HPDE6-E6E7 (cell line): ENCODE data around the gene TSPAN31.

Experiments used
- DNase-seq: peaks from one replicate; pipeline ENCODE4 v3.0.0; 2011; ENCODE audit warnings: missing footprints; ENCODE audit errors: extremely low spot score

TSPAN31 gene

DNA sequence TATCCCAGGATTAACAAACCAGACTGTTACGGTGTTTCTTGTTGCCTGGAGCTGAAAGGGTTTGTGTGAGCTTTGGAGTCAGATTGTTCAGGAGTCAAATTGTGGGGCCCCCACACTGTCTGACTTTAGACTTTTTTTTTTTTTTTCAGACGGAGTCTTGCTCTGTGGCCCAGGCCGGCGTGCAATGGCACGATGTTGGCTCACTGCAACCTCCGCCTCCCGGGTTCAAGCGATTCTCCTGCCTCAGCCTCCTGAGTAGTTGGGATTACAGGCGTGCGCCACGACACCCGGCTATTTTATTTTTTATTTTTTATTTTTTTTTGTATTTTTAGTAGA is 38.6 kb downstream of the TSPAN31 start:
- DNase-seq = no peak

DNA sequence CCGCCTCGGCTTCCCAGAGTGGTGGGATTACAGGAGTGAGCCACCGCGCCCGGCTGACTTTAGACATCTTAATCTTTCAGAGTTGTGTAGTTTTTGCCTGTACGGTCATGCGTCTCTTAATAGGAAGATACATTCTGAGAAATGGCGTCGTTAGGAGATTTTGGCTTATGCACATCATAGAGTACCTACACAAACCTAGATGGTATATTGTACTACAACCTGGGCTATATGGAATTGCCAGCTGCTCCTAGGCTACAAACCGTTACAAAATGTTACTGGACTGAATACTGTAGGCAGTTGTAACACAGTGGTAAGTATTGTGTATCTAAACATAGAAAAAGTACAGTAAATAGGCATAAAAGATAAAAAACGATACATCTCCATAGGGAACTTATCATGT is 39.0 kb downstream of the TSPAN31 start:
- no peak for DNase-seq

DNA sequence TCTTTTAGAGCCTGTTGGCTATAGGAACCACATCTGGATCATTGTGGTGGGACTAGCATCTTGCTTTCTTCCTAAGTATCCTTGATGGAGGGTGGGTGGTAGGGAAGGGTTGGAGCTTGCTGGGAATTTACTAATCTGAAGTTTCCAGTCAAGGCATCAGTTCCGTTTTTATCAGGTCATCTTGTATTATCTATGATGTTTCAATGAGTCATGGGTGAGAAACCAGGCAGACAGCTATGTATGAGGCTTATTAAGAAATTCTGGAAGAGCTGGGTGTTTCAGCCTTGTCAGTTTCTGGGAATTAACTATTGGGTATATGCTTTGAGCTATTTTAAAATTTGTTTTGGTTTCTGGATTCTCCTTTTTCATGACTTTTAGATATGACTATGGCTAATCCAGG is 49.1 kb downstream of the TSPAN31 start:
- peak; percentile 60 for DNase-seq

DNA sequence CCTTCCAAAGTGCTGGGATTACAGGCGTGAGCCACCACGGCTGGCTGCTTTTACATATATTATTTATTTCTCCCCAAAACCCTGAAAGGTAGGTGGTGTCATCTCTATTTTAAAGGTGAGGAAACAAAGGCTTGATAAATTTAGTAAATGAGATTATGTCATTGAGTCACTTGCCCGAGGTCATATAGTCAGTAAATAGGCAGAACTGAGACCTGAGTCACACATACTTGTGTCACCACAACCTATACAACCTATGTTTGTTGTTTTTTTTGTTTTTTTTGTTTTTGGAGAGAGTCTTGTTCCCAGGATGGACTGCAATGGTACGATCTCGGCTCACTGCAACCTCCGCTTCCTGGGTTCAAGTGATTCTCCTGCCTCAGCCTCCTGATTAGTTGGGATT is 50.5 kb downstream of the TSPAN31 start:
- peak; percentile 64 for DNase-seq

DNA sequence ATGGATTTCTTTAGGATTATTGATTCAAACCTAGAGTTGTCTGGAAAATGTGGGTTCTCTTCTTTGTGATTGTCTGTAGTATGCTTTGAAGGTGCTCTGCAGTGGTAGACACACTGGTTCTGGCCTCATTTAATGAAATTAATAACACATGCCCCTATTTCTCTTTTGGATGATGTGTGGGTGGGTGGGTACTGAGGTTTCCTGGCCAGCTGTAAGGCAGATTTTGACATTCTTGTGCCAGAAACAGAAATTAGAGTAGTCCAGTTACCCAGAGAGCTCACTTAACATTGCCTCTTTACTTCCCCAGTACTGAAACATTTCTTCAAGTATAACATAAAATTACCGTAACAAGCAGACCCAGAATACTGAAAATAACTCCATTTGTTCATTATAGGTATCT is 52.2 kb downstream of the TSPAN31 start:
- DNase-seq = no peak

DNA sequence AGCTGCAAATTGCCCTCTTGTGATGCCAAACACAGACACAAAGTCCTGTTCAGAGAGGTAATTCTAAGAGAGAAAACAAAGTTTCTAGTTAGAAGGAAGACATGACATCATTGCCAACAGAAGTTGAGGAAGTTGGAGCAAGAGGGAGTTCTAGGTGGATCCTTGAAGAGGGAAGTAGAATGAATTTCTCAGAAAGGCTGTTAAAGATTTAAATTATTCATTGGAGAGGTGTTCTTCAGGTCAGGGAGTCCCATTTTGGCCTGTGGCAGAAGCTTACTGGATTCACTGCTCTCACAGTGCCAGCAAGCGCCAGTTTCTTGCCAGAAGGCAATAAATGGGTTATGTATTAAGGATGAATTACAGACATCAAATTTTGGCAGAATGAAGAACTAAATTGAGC is 53.1 kb downstream of the TSPAN31 start:
- DNase-seq = no peak
